GM18507 (cell line): ENCODE results near the gene MPP2.
"Not testable (repeated sequence)": the region's sequence is repeated elsewhere in the genome, so short reads cannot be mapped to it uniquely, and the experiment has no call there.

Experiments
- DNase-seq: peaks from one replicate; pipeline ENCODE4 v3.0.0; 2011; ENCODE audit warnings: low read depth; ENCODE audit not compliant: insufficient read length; ENCODE audit errors: extremely low spot score
- FAIRE-seq: peaks from 2 replicates; lab custom pipeline; 2011; peaks lifted over from hg19 to GRCh38; lab: Jason Lieb, UNC

Gene MPP2

GRCh38 chr17:43932357-43932756 is 25.0 kb upstream of the MPP2 start:
- FAIRE-seq = no peak

GRCh38 chr17:43931062-43931571 is 23.8 kb upstream of the MPP2 start:
- FAIRE-seq (peak; percentile 12), DNase-seq (no peak)

More at GRCh38 chr17:43932357-43932756, 25.0 kb upstream of the MPP2 start:
- DNase-seq = no peak

GRCh38 chr17:43928609-43929008 is 21.3 kb upstream of the MPP2 start:
- FAIRE-seq (no peak), DNase-seq (no peak)

GRCh38 chr17:43927929-43928328 is 20.6 kb upstream of the MPP2 start:
- FAIRE-seq, DNase-seq: not testable (repeated sequence)

GRCh38 chr17:43927060-43927864 is 19.9 kb upstream of the MPP2 start:
- no peak for FAIRE-seq

GRCh38 chr17:43924558-43924957 is 17.2 kb upstream of the MPP2 start:
- DNase-seq (no peak), FAIRE-seq (peak; percentile 9)

More at GRCh38 chr17:43927060-43927864, 19.9 kb upstream of the MPP2 start:
- no peak for DNase-seq

- FAIRE-seq (no peak), DNase-seq (no peak)
Observed at GRCh38 chr17:43920500-43921095, 13.3 kb upstream of the MPP2 start.

- FAIRE-seq (no peak), DNase-seq (no peak)
Observed at GRCh38 chr17:43918026-43918389, 10.7 kb upstream of the MPP2 start.

- peak; percentile 85 for FAIRE-seq
- DNase-seq = no peak
Observed at GRCh38 chr17:43917348-43918025, 10.2 kb upstream of the MPP2 start.

GRCh38 chr17:43917016-43917347 is 9.6 kb upstream of the MPP2 start:
- FAIRE-seq = no peak

GRCh38 chr17:43916385-43916784 is 9.0 kb upstream of the MPP2 start:
- DNase-seq = no peak
- FAIRE-seq = peak; percentile 24

More at GRCh38 chr17:43917016-43917347, 9.6 kb upstream of the MPP2 start:
- DNase-seq = no peak

GRCh38 chr17:43915559-43915958 is 8.2 kb upstream of the MPP2 start:
- FAIRE-seq (no peak), DNase-seq (no peak)

GRCh38 chr17:43914451-43914850 is 7.1 kb upstream of the MPP2 start:
- no peak for FAIRE-seq

GRCh38 chr17:43913584-43913983 is 6.2 kb upstream of the MPP2 start:
- DNase-seq (no peak), FAIRE-seq (no peak)

More at GRCh38 chr17:43914451-43914850, 7.1 kb upstream of the MPP2 start:
- no peak for DNase-seq

GRCh38 chr17:43912635-43913304 is 5.4 kb upstream of the MPP2 start:
- FAIRE-seq = no peak
- no peak for DNase-seq

GRCh38 chr17:43911904-43912303 is 4.6 kb upstream of the MPP2 start:
- no peak for FAIRE-seq
- DNase-seq = no peak

- DNase-seq = no peak
- FAIRE-seq = no peak
Observed at GRCh38 chr17:43909537-43910231, 2.3 kb upstream of the MPP2 start.

- DNase-seq = no peak
- FAIRE-seq = peak; percentile 31
Observed at GRCh38 chr17:43907998-43908721, 824 bp upstream of the MPP2 start.

- no peak for DNase-seq
- no peak for FAIRE-seq
Observed at GRCh38 chr17:43906951-43907424, 348 bp downstream of the MPP2 start.
